GM19240 (cell line): Measurements from ENCODE around the gene KRTAP4-5.
"Not testable (repeated sequence)": the region's sequence is repeated elsewhere in the genome, so short reads cannot be mapped to it uniquely, and the experiment has no call there.

ENCODE experiments used
- DNase-seq: peaks from one replicate; pipeline ENCODE4 v3.0.0; 2011; ENCODE audit warnings: low spot score; ENCODE audit not compliant: insufficient read length

KRTAP4-5 gene

DNA sequence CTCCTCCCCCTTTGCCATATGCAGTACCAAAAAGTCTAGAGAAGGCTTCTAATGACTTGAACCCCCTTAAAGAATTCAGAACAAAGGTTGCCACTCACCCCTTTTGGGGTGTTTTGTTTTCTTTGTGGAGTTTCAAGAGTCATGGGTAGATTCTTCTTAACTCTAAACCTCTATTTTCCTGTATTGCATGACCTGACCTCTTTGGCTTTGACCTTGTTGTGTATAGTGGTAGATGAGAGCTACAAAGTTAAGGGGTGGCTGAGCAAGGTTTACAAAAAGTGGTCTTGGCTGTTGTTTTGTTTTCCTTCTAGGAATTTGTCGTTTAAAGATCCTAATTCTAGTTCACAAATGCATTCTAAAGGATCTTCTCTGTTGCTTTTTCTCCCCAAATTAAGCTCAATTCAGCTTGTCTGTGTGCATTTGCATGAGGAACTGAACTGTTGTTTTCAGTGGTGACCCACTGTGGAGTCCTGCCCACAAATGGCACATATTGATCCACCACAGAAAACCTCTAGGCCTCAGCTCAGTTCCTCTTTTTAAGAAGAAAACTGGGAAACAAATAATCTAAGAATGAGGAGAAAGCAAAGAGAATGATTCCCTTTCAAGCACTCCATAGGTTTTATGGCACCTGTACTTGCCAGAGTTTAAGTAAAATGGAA lies 40.8 kb downstream of the KRTAP4-5 start:
- not testable (repeated sequence) for DNase-seq

- no peak for DNase-seq
These were observed 41.6 kb downstream of the KRTAP4-5 start for GRCh38 chr17:41107941-41108450.

- DNase-seq, result not testable (repeated sequence)
These were observed 44.3 kb downstream of the KRTAP4-5 start, which contains the start of gene KRTAP4-9 for GRCh38 chr17:41105347-41105746. Gene KRTAP4-9, plus strand, starts transcription at chr17:41105389. Its CDS starts 0 bp downstream, at chr17:41105389.

DNA sequence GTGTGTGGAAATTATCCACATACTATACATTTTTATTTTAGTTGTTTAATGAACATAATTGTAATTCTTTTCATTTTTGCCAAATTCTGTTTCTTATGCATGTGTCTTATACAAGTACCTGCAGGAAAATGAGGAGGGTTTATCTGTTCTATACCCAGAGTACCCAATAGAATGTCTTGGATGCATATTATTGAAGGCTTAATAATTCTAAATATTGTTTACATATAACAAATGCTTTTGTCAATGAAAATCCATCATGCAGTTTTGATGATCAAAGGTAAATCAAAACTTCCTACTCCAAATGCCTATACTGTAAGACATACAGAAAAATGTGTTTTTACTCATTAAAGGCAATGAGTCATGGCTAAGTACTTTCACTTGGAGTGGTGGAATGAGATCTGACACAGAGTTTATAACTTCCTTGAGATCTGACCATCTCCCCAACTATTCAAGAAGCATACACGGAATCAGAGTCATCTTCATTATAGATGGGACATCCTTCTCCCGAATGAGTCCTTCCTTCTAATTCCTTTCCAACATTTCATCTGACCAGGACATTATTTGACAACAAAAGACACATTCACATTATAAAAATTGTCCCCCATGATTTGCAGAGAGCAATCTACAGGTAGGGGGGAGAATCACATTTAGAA lies 45.1 kb downstream of the KRTAP4-5 start:
- not testable (repeated sequence) for DNase-seq

DNA sequence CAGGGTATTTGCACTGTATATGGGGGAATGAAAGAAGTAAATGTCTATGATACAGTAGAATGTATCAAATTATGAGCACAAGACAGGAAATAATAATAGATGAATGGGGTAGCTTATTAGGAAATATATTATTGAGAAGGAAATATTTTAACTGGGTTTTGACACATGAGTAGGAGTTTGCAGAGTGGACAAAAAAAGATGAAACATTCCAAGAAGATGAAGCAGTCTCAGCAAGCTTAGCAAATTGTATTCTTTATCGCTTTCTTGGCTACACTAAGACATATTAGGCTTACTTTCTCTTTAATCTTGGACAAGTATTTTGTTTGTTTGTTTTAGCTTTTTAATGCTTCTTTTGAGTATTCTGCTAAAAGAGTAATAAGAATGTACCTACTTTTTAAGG lies 45.7 kb downstream of the KRTAP4-5 start:
- DNase-seq, result no peak

- no peak for DNase-seq
These were observed 47.9 kb downstream of the KRTAP4-5 start, which contains the start of gene KRTAP4-16 for GRCh38 chr17:41101586-41102259. Gene KRTAP4-16, minus strand, starts transcription at chr17:41102209. Its CDS starts 0 bp downstream, at chr17:41102209.

DNA sequence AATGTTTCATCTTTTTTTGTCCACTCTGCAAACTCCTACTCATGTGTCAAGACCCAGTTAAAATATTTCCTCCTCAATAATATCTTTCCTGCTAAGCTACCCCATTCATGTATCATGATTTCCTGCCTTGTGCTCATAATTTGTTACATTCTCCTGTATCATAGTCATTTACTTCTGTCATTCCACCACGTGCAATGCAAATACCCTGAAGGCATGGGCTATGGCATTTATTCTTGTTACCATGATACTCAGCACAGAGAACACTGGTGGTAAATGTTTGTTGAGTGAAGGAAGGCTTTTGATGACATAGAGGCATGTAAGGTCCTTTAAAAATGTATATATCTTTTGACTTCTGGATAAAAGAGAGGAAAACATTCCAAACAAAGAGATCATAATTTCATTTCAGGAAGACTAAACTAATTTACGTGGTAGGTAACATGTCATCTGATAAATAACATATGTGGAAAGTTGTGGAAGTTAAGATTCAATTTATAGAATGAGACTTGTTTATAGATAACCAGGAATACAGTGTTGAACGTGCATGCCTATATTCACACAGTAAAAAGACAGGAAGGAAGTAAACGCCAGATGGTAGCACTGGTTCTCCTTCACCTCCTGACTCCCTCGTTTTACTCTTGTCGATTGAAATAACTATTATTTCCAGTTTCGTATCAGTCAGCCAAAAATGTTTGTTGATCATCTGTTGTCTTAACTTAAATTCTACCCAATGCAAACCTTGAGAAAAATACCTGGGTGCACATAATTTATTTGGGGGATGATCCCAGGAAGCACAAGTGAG lies 49.7 kb downstream of the KRTAP4-5 start:
- not testable (repeated sequence) for DNase-seq
